HFFc6 (cell line): ENCODE results near the gene RPL21. TPM values are rescaled to one million over a fixed set of nuclear protein-coding genes. Genes with fewer than 3 reads are reported as not detected.

Experiments
- DNase-seq: peaks from one replicate; pipeline ENCODE4 v3.0.0-alpha.2; 2018
- H3K27ac Mint-ChIP-seq: 2 replicates; pipeline ENCODE4 v1.8.0; 2020; ENCODE audit warnings: mild to moderate bottlenecking, mixed read lengths
- H3K27me3 Mint-ChIP-seq: 2 replicates; pipeline ENCODE4 v1.8.0; 2021; ENCODE audit warnings: mild to moderate bottlenecking, moderate library complexity, mixed read lengths; ENCODE audit not compliant: insufficient read depth
- H3K36me3 Mint-ChIP-seq: 2 replicates; pipeline ENCODE4 v1.8.0; 2021; ENCODE audit warnings: low read depth, mixed read lengths
- H3K4me1 Mint-ChIP-seq: 2 replicates; pipeline ENCODE4 v1.8.0; 2020; ENCODE audit warnings: low read depth, mixed read lengths
- H3K4me3 Mint-ChIP-seq: 2 replicates; pipeline ENCODE4 v1.8.0; 2020; ENCODE audit warnings: mild to moderate bottlenecking, moderate library complexity, mixed read lengths
- H3K9me3 Mint-ChIP-seq: 2 replicates; pipeline ENCODE4 v1.8.0; 2020; ENCODE audit warnings: mild to moderate bottlenecking, mixed read lengths
- total RNA-seq, 6 experiments: library from RNA; stranded (reverse); fragmentation: NEBNext Ultra II Directional; extraction: Animal tissue kit (Norgen Biotek cat#: 25700); gene quantifications; 2 replicates in 1 of 6; 3 replicates in 5 of 6; pipeline ENCODE4 v1.2.3, GENCODE V29; 2021
- TF ChIP-seq, protein P1 (sequence below): fragments of 200-600 bp; sonication (generic); IDR thresholded peaks from 2 replicates; pipeline ENCODE4 v1.5.0; 2021; ENCODE audit warnings: antibody characterized with exemption, mild to moderate bottlenecking

Gene RPL21
- total RNA-seq, 6 experiments from 2014 or later, result 752 to 1,001 (median 859) TPM

DNA sequence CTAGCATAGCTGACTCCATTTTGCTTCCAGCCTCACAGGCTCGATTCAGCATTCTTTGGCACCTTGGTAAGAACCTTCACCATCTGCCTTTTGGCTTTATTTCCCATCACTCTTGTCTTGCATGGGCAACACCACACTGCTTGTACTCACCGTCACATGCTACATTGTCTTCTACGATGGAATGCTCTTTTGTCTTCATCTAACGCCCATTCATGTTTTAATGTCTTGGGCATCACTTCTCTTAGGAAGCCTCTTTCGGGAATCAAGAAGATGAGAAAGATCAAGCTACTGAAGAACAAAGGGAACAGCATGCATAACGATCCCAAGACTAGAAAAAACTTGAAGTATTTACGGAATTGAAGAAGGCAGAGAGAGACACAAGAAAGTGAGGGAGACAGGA is 5.7 kb upstream of the RPL21 start:
- Mint-ChIP-seq H3K4me3 (no peak overlapping the region), H3K27ac (no peak overlapping the region), H3K27me3 (peaks cover 6% of the 10 kb centered on the region), H3K36me3 (no peaks in the 10 kb centered on the region), H3K4me1 (peaks cover 10% of the 10 kb centered on the region; the same call in 1 of the 2 replicates), H3K9me3 (no peaks in the 10 kb centered on the region)
- TF ChIP-seq, protein P1, sequence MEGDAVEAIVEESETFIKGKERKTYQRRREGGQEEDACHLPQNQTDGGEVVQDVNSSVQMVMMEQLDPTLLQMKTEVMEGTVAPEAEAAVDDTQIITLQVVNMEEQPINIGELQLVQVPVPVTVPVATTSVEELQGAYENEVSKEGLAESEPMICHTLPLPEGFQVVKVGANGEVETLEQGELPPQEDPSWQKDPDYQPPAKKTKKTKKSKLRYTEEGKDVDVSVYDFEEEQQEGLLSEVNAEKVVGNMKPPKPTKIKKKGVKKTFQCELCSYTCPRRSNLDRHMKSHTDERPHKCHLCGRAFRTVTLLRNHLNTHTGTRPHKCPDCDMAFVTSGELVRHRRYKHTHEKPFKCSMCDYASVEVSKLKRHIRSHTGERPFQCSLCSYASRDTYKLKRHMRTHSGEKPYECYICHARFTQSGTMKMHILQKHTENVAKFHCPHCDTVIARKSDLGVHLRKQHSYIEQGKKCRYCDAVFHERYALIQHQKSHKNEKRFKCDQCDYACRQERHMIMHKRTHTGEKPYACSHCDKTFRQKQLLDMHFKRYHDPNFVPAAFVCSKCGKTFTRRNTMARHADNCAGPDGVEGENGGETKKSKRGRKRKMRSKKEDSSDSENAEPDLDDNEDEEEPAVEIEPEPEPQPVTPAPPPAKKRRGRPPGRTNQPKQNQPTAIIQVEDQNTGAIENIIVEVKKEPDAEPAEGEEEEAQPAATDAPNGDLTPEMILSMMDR, result no peak
- DNase-seq, result no peak

DNA sequence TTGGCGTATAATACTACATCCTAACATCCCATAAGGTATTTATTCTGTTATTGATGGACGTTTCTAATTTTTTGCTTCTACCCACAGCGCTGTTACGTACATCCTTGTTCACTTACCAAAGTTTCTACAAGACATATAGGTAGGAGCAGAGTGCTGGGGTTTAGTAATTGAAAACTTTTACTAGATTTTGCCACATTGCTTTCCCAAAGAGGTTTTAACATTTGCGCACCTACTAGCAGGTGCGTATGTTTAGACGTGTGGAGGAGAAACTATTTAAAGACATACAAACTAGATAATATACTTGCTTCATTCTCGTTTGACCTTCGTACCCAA is 559 bp upstream of the RPL21 start:
- TF ChIP-seq, protein P1, result no peak
- H3K27ac Mint-ChIP-seq, result peak overlapping the region; percentile 100
- no peak for DNase-seq

DNA sequence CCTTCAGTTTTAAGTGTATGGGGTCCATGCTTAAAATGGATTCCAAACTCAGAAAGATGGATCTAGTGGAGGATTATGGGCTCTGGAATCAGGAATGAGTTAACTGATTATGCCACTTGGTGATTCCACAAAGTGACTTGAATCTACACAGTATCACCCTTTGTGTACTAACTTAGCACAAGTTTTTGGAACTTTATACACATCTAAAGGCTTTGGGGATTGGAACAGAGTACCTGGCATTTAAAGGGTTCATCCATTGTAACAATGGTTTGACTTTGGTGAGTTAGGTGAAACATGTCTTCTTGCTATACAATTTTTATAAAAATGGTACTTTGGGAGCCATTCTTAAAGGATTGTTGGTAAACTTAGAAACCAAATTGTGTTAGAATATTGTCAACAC is 1.1 kb downstream of the RPL21 start:
- TF ChIP-seq, protein P1, result no peak
- Mint-ChIP-seq H3K4me1 (peaks cover 38% of the 10 kb centered on the region), H3K27me3 (peaks cover 2% of the 10 kb centered on the region; the same call in 1 of the 2 replicates), H3K9me3 (no peaks in the 10 kb centered on the region), H3K36me3 (peaks cover 45% of the 10 kb centered on the region), H3K27ac (peak overlapping the region; percentile 100), H3K4me3 (peak overlapping the region; percentile 98)
- no peak for DNase-seq

More for the DNA sequence above, 559 bp upstream of the RPL21 start:
- peaks cover 38% of the 10 kb centered on the region for H3K36me3 Mint-ChIP-seq
- peaks cover 38% of the 10 kb centered on the region for H3K4me1 Mint-ChIP-seq
- H3K27me3 Mint-ChIP-seq, result no peaks in the 10 kb centered on the region
- no peaks in the 10 kb centered on the region for H3K9me3 Mint-ChIP-seq
- H3K4me3 Mint-ChIP-seq, result peak overlapping the region; percentile 98

DNA sequence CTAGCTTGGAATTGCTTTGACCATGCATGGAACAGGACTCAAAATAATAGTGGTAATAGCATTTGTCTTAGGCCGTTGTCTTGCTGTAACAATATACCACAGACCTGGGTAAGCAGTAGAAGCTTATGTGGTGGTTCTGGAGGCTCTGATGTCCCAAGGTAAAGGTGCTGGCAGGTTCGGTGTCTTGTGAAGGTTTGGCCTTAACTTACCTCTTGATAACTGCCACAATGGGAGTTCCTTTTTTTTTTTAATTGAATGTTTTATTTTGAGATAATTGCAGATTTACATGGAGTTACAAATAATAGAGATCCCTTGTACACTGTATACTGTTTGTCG is 5.8 kb downstream of the RPL21 start:
- H3K27ac Mint-ChIP-seq, result no peak overlapping the region; the same call in 1 of the 2 replicates
- H3K9me3 Mint-ChIP-seq, result no peaks in the 10 kb centered on the region
- no peak for DNase-seq
- peaks cover 55% of the 10 kb centered on the region for H3K36me3 Mint-ChIP-seq
- H3K27me3 Mint-ChIP-seq, result peaks cover 2% of the 10 kb centered on the region; the same call in 1 of the 2 replicates
- TF ChIP-seq, protein P1, result no peak
- H3K4me1 Mint-ChIP-seq, result peaks cover 73% of the 10 kb centered on the region
- no peak overlapping the region for H3K4me3 Mint-ChIP-seq

DNA sequence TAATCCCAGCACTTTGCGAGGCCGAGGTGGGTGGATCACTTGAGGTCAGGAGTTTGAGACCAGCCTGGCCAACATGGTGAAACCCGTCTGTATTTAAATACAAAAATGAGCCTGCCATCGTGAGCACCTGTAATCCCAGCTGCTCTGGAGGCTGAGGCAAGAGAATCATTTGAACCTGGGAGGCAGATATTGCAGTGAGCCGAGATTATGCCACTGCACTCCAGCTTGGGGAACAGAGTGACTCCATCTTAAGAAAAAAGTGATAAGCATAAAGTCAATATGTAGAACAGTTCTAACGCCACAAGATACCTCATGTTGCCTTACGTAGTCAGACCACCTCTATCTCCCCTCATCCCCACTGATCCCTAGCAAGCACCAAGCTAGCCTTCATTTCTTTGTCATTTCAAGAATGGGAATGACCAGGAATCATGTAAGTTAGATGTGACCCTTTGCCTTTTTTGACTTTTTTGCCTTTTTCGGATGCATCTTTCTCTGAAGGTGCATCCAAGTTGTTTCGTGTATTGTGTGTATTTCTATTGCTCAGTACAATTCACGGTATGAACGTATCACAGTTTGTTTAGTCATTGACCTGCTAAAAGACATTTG is 6.4 kb downstream of the RPL21 start:
- TF ChIP-seq, protein P1, result no peak
- peaks cover 2% of the 10 kb centered on the region; the same call in 1 of the 2 replicates for H3K27me3 Mint-ChIP-seq
- peaks cover 53% of the 10 kb centered on the region for H3K36me3 Mint-ChIP-seq
- H3K27ac Mint-ChIP-seq, result peak overlapping the region; percentile 62
- peaks cover 74% of the 10 kb centered on the region for H3K4me1 Mint-ChIP-seq
- no peak for DNase-seq
- H3K9me3 Mint-ChIP-seq, result no peaks in the 10 kb centered on the region
- peak overlapping the region; percentile 11; the same call in 1 of the 2 replicates for H3K4me3 Mint-ChIP-seq
